ENCODE measurements around the gene SRPK3.

The SRPK3 gene

DNA sequence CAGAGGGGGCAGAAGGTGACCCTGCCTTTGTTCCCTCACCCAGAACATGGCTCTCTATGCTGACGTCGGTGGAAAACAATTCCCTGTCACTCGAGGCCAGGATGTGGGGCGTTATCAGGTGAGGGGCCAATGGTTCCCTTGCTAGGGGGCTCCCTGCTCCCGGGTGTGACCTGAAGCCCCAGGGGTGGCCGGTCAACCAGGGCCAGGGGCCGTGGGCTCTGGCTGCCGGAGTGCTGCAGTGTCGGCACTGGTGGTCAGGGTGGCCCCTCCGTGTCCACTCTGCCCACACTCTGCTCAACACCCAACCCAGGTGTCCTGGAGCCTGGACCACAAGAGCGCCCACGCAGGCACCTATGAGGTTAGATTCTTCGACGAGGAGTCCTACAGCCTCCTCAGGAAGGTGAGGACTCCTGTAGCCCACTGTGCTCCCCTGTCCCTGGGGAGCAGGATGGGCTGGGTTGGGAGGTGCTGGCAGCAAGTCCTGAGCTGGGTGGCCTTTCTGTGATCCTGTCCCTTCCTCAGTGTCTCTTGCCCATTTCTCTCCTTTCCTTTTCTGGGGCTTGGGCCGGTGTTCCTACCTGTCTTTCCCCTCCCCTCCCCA lies 16.7 kb downstream of the SRPK3 start:
- no peak overlapping the region for H3K23ac ChIP-seq (ENCODE audit: low read length)
- no peak overlapping the region for H2BK120ac ChIP-seq (ENCODE audit: low read depth, low read length)
- H3K4ac ChIP-seq (ENCODE audit: low read depth, low read length), result no peak overlapping the region
- H2BK5ac ChIP-seq (ENCODE audit: low read length), result no peak overlapping the region
- H3K36me3 ChIP-seq (ENCODE audit: control insufficient read depth, insufficient read depth, low read length), result peaks cover 3% of the 10 kb centered on the region
- DNase-seq, result no peak
- no peak overlapping the region for H4K5ac ChIP-seq (ENCODE audit: low read length)
- no peak overlapping the region for H3K4me3 ChIP-seq (ENCODE audit: low read length)
- WGBS (ENCODE audit: extremely low coverage, insufficient coverage, low lambda C conversion rate), result no CpG with 5 or more reads among the region's 15 CpGs
- no peak overlapping the region for H2BK15ac ChIP-seq (replicated peaks; ENCODE audit: low read depth)
- no peak overlapping the region for H3K27ac ChIP-seq (ENCODE audit: low read depth, low read length)
- H3K56ac ChIP-seq (ENCODE audit: low read length), result no peak overlapping the region
- no peak overlapping the region for H2AK5ac ChIP-seq (ENCODE audit: low read length)
- no peak overlapping the region for H4K8ac ChIP-seq (ENCODE audit: low read depth, low read length)
- no peaks in the 10 kb centered on the region for H3K4me1 ChIP-seq (ENCODE audit: control insufficient read depth, low read depth, low read length)
- no peak overlapping the region for H3K4me2 ChIP-seq (ENCODE audit: low read length)
- H3K9ac ChIP-seq (ENCODE audit: low read length), result no peak overlapping the region
- H3K18ac ChIP-seq (ENCODE audit: low read length), result no peak overlapping the region
- H3K79me2 ChIP-seq (ENCODE audit: control insufficient read depth, insufficient read depth, low read length), result peaks cover 25% of the 10 kb centered on the region
- no peaks in the 10 kb centered on the region for H3K27me3 ChIP-seq (ENCODE audit: insufficient read depth, low read length, poor library complexity)
- H3K79me1 ChIP-seq (ENCODE audit: low read length), result peaks cover 2% of the 10 kb centered on the region

DNA sequence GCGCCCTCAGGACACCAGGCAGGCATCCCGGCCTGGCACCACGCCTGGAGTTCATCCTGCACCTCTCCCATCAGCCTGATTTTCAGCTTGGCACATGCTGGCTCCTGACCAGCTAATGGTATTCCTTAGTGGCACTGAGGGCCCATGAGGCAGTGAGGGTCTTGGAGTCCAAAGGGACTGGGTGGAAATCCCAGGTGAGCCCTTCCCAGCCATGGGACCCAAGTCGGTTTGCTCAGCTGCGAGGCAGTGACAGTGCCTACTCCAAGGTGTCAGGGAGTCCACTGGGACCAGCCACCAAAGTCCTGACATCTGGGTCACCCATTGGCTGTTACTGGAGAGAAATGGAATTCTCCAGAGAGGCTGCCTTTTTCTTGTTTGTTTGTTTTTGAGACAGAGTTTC lies 18.5 kb downstream of the SRPK3 start:
- no peak overlapping the region for H3K4me2 ChIP-seq (ENCODE audit: low read length)
- H3K9ac ChIP-seq (ENCODE audit: low read length), result no peak overlapping the region
- no peak overlapping the region for H3K18ac ChIP-seq (ENCODE audit: low read length)
- no peak overlapping the region for H2BK5ac ChIP-seq (ENCODE audit: low read length)
- H3K4me3 ChIP-seq (ENCODE audit: low read length), result no peak overlapping the region
- H3K36me3 ChIP-seq (ENCODE audit: control insufficient read depth, insufficient read depth, low read length), result peaks cover 3% of the 10 kb centered on the region
- no peaks in the 10 kb centered on the region for H3K4me1 ChIP-seq (ENCODE audit: control insufficient read depth, low read depth, low read length)
- no peak overlapping the region for H3K56ac ChIP-seq (ENCODE audit: low read length)
- WGBS (ENCODE audit: extremely low coverage, insufficient coverage, low lambda C conversion rate), result no CpG with 5 or more reads among the region's 5 CpGs
- no peak overlapping the region for H2BK120ac ChIP-seq (ENCODE audit: low read depth, low read length)
- H3K27me3 ChIP-seq (ENCODE audit: insufficient read depth, low read length, poor library complexity), result no peaks in the 10 kb centered on the region
- H4K5ac ChIP-seq (ENCODE audit: low read length), result no peak overlapping the region
- H3K79me1 ChIP-seq (ENCODE audit: low read length), result no peaks in the 10 kb centered on the region
- no peak overlapping the region for H4K8ac ChIP-seq (ENCODE audit: low read depth, low read length)
- no peak for DNase-seq
- peaks cover 15% of the 10 kb centered on the region for H3K79me2 ChIP-seq (ENCODE audit: control insufficient read depth, insufficient read depth, low read length)
- H3K4ac ChIP-seq (ENCODE audit: low read depth, low read length), result no peak overlapping the region
- H2AK5ac ChIP-seq (ENCODE audit: low read length), result no peak overlapping the region
- H2BK15ac ChIP-seq (replicated peaks; ENCODE audit: low read depth), result no peak overlapping the region
- H3K23ac ChIP-seq (ENCODE audit: low read length), result no peak overlapping the region
- no peak overlapping the region for H3K27ac ChIP-seq (ENCODE audit: low read depth, low read length)

- Histone ChIP-seq H2BK15ac (replicated peaks; ENCODE audit: low read depth) (no peak overlapping the region), H4K8ac (ENCODE audit: low read depth, low read length) (no peak overlapping the region), H3K79me1 (ENCODE audit: low read length) (no peaks in the 10 kb centered on the region), H2AK5ac (ENCODE audit: low read length) (no peak overlapping the region), H2BK120ac (ENCODE audit: low read depth, low read length) (no peak overlapping the region), H4K5ac (ENCODE audit: low read length) (no peak overlapping the region), H3K4ac (ENCODE audit: low read depth, low read length) (no peak overlapping the region), H3K18ac (ENCODE audit: low read length) (no peak overlapping the region), H3K27ac (ENCODE audit: low read depth, low read length) (no peak overlapping the region), H3K27me3 (ENCODE audit: insufficient read depth, low read length, poor library complexity) (no peaks in the 10 kb centered on the region), H3K4me3 (ENCODE audit: low read length) (no peak overlapping the region), H2BK5ac (ENCODE audit: low read length) (no peak overlapping the region), H3K79me2 (ENCODE audit: control insufficient read depth, insufficient read depth, low read length) (peaks cover 10% of the 10 kb centered on the region), H3K4me2 (ENCODE audit: low read length) (no peak overlapping the region), H3K4me1 (ENCODE audit: control insufficient read depth, low read depth, low read length) (no peaks in the 10 kb centered on the region), H3K36me3 (ENCODE audit: control insufficient read depth, insufficient read depth, low read length) (peaks cover 3% of the 10 kb centered on the region), H3K23ac (ENCODE audit: low read length) (no peak overlapping the region), H3K9ac (ENCODE audit: low read length) (no peak overlapping the region), H3K56ac (ENCODE audit: low read length) (no peak overlapping the region)
- no CpG with 5 or more reads among the region's 16 CpGs for WGBS (ENCODE audit: extremely low coverage, insufficient coverage, low lambda C conversion rate)
- no peak for DNase-seq
These were observed 19.4 kb downstream of the SRPK3 start for GRCh38 chrX:153800177-153800722.

- Histone ChIP-seq H3K9ac (ENCODE audit: low read length) (no peak overlapping the region), H2BK5ac (ENCODE audit: low read length) (no peak overlapping the region), H4K8ac (ENCODE audit: low read depth, low read length) (no peak overlapping the region), H3K79me2 (ENCODE audit: control insufficient read depth, insufficient read depth, low read length) (peaks cover 6% of the 10 kb centered on the region), H3K18ac (ENCODE audit: low read length) (no peak overlapping the region), H3K79me1 (ENCODE audit: low read length) (no peaks in the 10 kb centered on the region), H3K4me3 (ENCODE audit: low read length) (no peak overlapping the region), H4K5ac (ENCODE audit: low read length) (no peak overlapping the region), H3K4me1 (ENCODE audit: control insufficient read depth, low read depth, low read length) (no peaks in the 10 kb centered on the region), H3K36me3 (ENCODE audit: control insufficient read depth, insufficient read depth, low read length) (peaks cover 3% of the 10 kb centered on the region), H2BK15ac (replicated peaks; ENCODE audit: low read depth) (no peak overlapping the region), H3K4me2 (ENCODE audit: low read length) (no peak overlapping the region), H3K27me3 (ENCODE audit: insufficient read depth, low read length, poor library complexity) (no peaks in the 10 kb centered on the region), H3K23ac (ENCODE audit: low read length) (no peak overlapping the region), H3K4ac (ENCODE audit: low read depth, low read length) (no peak overlapping the region), H2BK120ac (ENCODE audit: low read depth, low read length) (no peak overlapping the region), H3K56ac (ENCODE audit: low read length) (no peak overlapping the region), H3K27ac (ENCODE audit: low read depth, low read length) (no peak overlapping the region), H2AK5ac (ENCODE audit: low read length) (no peak overlapping the region)
- no CpG with 5 or more reads among the region's 7 CpGs for WGBS (ENCODE audit: extremely low coverage, insufficient coverage, low lambda C conversion rate)
- no peak for DNase-seq
These were observed 19.9 kb downstream of the SRPK3 start for GRCh38 chrX:153800746-153801145.

DNA sequence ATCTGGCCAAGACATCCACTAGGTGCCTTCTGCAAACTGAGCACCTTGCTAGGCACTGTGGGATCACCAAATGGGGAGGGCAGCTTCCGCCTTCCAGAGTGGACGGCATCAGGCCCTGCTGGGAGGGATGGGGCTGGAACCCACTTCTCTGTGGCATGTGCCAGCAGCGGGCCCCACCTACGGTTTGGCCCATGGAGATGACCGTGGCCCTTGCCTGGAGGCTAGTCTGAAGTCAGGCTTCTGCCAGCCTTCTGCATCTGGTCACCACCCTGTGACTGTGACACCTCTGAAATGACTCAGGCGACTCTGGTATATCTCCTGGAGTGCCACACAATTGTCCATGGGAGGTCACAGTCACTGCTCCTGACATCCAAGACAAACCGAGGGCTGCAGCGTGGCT lies 20.8 kb downstream of the SRPK3 start:
- Histone ChIP-seq H4K8ac (ENCODE audit: low read depth, low read length) (no peak overlapping the region), H3K27ac (ENCODE audit: low read depth, low read length) (no peak overlapping the region), H3K36me3 (ENCODE audit: control insufficient read depth, insufficient read depth, low read length) (peaks cover 3% of the 10 kb centered on the region), H3K56ac (ENCODE audit: low read length) (no peak overlapping the region), H3K4me2 (ENCODE audit: low read length) (no peak overlapping the region), H3K27me3 (ENCODE audit: insufficient read depth, low read length, poor library complexity) (no peaks in the 10 kb centered on the region), H3K4me1 (ENCODE audit: control insufficient read depth, low read depth, low read length) (no peaks in the 10 kb centered on the region), H3K79me1 (ENCODE audit: low read length) (no peaks in the 10 kb centered on the region), H3K4ac (ENCODE audit: low read depth, low read length) (no peak overlapping the region), H3K79me2 (ENCODE audit: control insufficient read depth, insufficient read depth, low read length) (no peaks in the 10 kb centered on the region), H3K23ac (ENCODE audit: low read length) (no peak overlapping the region), H2BK5ac (ENCODE audit: low read length) (no peak overlapping the region), H2AK5ac (ENCODE audit: low read length) (no peak overlapping the region), H3K4me3 (ENCODE audit: low read length) (no peak overlapping the region), H4K5ac (ENCODE audit: low read length) (no peak overlapping the region), H2BK120ac (ENCODE audit: low read depth, low read length) (no peak overlapping the region), H2BK15ac (replicated peaks; ENCODE audit: low read depth) (no peak overlapping the region), H3K9ac (ENCODE audit: low read length) (no peak overlapping the region), H3K18ac (ENCODE audit: low read length) (no peak overlapping the region)
- WGBS (ENCODE audit: extremely low coverage, insufficient coverage, low lambda C conversion rate), result no CpG with 5 or more reads among the region's 8 CpGs
- no peak for DNase-seq

DNA sequence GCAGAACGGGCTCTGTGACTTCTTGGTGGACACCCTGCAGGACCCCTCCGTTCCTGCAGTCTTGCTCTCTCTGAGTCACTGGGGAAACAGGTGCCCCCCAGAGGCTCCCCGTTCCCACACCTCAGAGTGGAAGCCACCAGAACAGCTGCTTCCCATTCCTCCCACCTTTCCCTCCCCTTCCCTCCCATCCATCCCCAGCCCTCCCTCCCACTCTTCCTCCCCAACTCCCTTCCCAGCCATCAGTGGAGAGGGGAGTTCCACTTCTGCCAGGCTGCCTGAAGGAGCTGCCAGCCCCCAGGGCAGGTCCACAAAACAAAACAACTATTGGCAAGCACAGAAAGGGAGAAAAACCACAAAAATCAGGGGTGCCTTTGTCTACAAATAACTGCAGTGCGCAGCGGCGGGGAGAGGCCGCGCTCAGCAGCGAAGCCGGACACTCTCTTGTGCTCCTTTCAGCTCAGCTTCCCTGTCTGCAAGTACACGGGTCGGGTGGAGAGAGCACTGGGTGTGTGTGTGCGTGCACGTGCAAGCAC lies 21.7 kb downstream of the SRPK3 start:
- Histone ChIP-seq H3K4me2 (ENCODE audit: low read length) (no peak overlapping the region), H3K23ac (ENCODE audit: low read length) (no peak overlapping the region), H3K27me3 (ENCODE audit: insufficient read depth, low read length, poor library complexity) (no peaks in the 10 kb centered on the region), H2BK5ac (ENCODE audit: low read length) (no peak overlapping the region), H3K4me3 (ENCODE audit: low read length) (no peak overlapping the region), H4K8ac (ENCODE audit: low read depth, low read length) (no peak overlapping the region), H3K36me3 (ENCODE audit: control insufficient read depth, insufficient read depth, low read length) (peaks cover under 1% of the 10 kb centered on the region), H2BK120ac (ENCODE audit: low read depth, low read length) (no peak overlapping the region), H4K5ac (ENCODE audit: low read length) (no peak overlapping the region), H2AK5ac (ENCODE audit: low read length) (no peak overlapping the region), H3K9ac (ENCODE audit: low read length) (no peak overlapping the region), H3K79me2 (ENCODE audit: control insufficient read depth, insufficient read depth, low read length) (no peaks in the 10 kb centered on the region), H3K4me1 (ENCODE audit: control insufficient read depth, low read depth, low read length) (no peaks in the 10 kb centered on the region), H3K4ac (ENCODE audit: low read depth, low read length) (no peak overlapping the region), H3K18ac (ENCODE audit: low read length) (no peak overlapping the region), H3K27ac (ENCODE audit: low read depth, low read length) (no peak overlapping the region), H2BK15ac (replicated peaks; ENCODE audit: low read depth) (no peak overlapping the region), H3K56ac (ENCODE audit: low read length) (no peak overlapping the region), H3K79me1 (ENCODE audit: low read length) (no peaks in the 10 kb centered on the region)
- no peak for DNase-seq
- no CpG with 5 or more reads among the region's 14 CpGs for WGBS (ENCODE audit: extremely low coverage, insufficient coverage, low lambda C conversion rate)
